GM18520 (cell line): ENCODE measurements around the gene VWDE.

Source experiments
- ATAC-seq: cut with Tn5 transposase; IDR thresholded peaks from one replicate; pipeline ENCODE4 v1.9.1; 2021; ENCODE audit not compliant: unreplicated experiment

Gene VWDE

GRCh38 chr7:12291870-12292269, 111.8 kb downstream of the VWDE start:
- no peak for ATAC-seq

GRCh38 chr7:12290761-12291160, 112.9 kb downstream of the VWDE start:
- ATAC-seq = no peak

GRCh38 chr7:12289996-12290395, 113.7 kb downstream of the VWDE start:
- ATAC-seq = no peak

GRCh38 chr7:12287901-12288300, 115.8 kb downstream of the VWDE start:
- no peak for ATAC-seq

- ATAC-seq = no peak
Measured at GRCh38 chr7:12281038-12281437, 122.6 kb downstream of the VWDE start.
